Mesothelial cell of epicardium (in vitro differentiated cells): Measurements from ENCODE around the gene TM9SF4. TPM values are rescaled to one million over a fixed set of nuclear protein-coding genes. Genes with fewer than 3 reads are reported as not detected.

Experiments used
- DNase-seq, 2 experiments: peaks; one replicate each; pipeline ENCODE4 v3.0.0; 2021; ENCODE audit warnings: low spot score in 2 of 2; ENCODE audit not compliant: unreplicated experiment in 2 of 2
- H3K27ac Mint-ChIP-seq: 2 replicates; pipeline ENCODE4 v1.8.0; 2021; ENCODE audit warnings: mixed read lengths
- H3K27me3 Mint-ChIP-seq: 2 replicates; pipeline ENCODE4 v1.8.0; 2021; ENCODE audit warnings: low read depth, mixed read lengths
- H3K36me3 Mint-ChIP-seq: 2 replicates; pipeline ENCODE4 v1.8.0; 2021; ENCODE audit warnings: mixed read lengths
- H3K4me1 Mint-ChIP-seq: 2 replicates; pipeline ENCODE4 v1.8.0; 2021; ENCODE audit warnings: mixed read lengths
- H3K4me3 Mint-ChIP-seq: 2 replicates; pipeline ENCODE4 v1.8.0; 2021; ENCODE audit warnings: mild to moderate bottlenecking, moderate library complexity, mixed read lengths
- H3K9me3 Mint-ChIP-seq: 2 replicates; pipeline ENCODE4 v1.8.0; 2021; ENCODE audit warnings: mixed read lengths
- total RNA-seq: library from RNA; stranded (reverse); gene quantifications from 3 replicates; pipeline ENCODE4 v1.2.1, GENCODE V29; 2021
- TF ChIP-seq, protein P1 (sequence below): fragments of 200-600 bp; sonication (generic); IDR thresholded peaks from one replicate; pipeline ENCODE4 v1.5.0; 2021; ENCODE audit warnings: antibody characterized with exemption; ENCODE audit not compliant: unreplicated experiment

Gene TM9SF4, protein sequence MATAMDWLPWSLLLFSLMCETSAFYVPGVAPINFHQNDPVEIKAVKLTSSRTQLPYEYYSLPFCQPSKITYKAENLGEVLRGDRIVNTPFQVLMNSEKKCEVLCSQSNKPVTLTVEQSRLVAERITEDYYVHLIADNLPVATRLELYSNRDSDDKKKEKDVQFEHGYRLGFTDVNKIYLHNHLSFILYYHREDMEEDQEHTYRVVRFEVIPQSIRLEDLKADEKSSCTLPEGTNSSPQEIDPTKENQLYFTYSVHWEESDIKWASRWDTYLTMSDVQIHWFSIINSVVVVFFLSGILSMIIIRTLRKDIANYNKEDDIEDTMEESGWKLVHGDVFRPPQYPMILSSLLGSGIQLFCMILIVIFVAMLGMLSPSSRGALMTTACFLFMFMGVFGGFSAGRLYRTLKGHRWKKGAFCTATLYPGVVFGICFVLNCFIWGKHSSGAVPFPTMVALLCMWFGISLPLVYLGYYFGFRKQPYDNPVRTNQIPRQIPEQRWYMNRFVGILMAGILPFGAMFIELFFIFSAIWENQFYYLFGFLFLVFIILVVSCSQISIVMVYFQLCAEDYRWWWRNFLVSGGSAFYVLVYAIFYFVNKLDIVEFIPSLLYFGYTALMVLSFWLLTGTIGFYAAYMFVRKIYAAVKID
- total RNA-seq: 77.8 to 82.2 TPM (median 80.2 TPM) in 3 replicates

DNA sequence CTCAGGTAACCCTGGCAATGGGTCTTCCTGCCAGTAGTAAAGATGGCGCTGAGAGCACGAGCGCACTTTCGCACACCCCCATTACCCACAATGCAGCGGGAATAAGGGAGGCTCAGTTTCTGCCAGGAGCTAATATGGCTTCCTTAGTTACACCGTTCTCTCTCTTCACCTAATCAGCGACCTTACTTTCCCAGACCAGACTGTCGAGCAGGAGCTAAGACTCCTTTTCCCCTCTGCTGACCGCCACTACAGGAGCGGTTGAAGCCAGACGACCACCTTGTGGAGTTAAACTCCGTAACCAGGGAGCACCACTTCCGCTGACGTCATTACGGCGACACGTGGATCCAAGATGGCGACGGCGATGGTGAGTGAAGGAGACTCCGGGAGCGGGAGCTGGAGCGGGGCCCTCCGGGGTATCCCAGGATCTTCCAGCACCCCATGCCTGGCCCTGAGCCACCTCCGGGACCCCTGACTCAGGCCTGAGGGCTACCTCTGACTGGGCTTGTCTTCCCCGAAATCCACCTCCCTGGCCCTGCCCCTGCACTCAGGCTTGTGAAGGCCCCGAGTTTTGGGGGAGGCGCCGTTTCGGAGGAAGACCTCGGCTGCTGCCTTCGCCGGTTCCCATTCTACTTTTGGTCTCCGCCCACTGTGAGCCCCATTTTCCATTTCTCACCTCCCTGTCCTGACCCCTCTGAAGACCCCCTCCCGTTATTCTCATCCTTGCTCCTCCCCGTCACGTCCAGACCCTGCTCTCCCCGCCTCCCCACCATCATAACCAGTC lies at the start of gene TM9SF4:
Gene TM9SF4 (plus strand): TSS at position 323 of the 781 bp plus-strand sequence. CDS start 27 bp downstream, at position 350.
- peak; percentile 78 to 89 for DNase-seq
- H3K27ac Mint-ChIP-seq: peak within 1 kb of the TSS; percentile 100
- no peaks in the 10 kb centered on the region for H3K9me3 Mint-ChIP-seq
- H3K4me1 Mint-ChIP-seq: peaks cover 15% of the 10 kb centered on the region
- peak within 1 kb of the TSS; percentile 98 for H3K4me3 Mint-ChIP-seq
- H3K36me3 Mint-ChIP-seq: no peaks in the 10 kb centered on the region
- TF ChIP-seq, protein P1, sequence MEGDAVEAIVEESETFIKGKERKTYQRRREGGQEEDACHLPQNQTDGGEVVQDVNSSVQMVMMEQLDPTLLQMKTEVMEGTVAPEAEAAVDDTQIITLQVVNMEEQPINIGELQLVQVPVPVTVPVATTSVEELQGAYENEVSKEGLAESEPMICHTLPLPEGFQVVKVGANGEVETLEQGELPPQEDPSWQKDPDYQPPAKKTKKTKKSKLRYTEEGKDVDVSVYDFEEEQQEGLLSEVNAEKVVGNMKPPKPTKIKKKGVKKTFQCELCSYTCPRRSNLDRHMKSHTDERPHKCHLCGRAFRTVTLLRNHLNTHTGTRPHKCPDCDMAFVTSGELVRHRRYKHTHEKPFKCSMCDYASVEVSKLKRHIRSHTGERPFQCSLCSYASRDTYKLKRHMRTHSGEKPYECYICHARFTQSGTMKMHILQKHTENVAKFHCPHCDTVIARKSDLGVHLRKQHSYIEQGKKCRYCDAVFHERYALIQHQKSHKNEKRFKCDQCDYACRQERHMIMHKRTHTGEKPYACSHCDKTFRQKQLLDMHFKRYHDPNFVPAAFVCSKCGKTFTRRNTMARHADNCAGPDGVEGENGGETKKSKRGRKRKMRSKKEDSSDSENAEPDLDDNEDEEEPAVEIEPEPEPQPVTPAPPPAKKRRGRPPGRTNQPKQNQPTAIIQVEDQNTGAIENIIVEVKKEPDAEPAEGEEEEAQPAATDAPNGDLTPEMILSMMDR: no peak
- peaks cover 12% of the 10 kb centered on the region for H3K27me3 Mint-ChIP-seq

DNA sequence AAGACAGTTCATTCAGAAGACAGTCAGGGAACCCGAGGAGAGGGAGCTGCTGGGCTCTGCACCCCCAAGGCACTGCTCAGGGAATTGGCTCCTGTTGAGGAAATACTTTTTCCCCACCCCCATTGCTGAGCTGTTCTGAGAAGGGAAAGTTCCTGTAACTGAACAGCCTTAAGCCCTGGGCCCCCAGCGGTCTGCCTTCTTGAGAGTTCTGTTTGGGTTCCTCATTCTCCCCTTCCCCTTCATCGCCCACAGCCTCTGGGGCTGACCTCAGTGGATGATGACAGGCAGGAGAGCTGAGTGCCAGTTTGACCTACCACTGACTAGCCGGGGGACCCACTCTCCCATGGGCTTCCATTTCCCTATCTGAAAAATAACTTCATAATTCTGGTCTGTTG lies 46.7 kb upstream of the TM9SF4 start:
- Mint-ChIP-seq H3K36me3 (no peaks in the 10 kb centered on the region), H3K27me3 (peaks cover 53% of the 10 kb centered on the region), H3K4me3 (no peak overlapping the region), H3K27ac (no peak overlapping the region), H3K4me1 (no peaks in the 10 kb centered on the region), H3K9me3 (no peaks in the 10 kb centered on the region)
- no peak for DNase-seq
- TF ChIP-seq, protein P1: no peak

DNA sequence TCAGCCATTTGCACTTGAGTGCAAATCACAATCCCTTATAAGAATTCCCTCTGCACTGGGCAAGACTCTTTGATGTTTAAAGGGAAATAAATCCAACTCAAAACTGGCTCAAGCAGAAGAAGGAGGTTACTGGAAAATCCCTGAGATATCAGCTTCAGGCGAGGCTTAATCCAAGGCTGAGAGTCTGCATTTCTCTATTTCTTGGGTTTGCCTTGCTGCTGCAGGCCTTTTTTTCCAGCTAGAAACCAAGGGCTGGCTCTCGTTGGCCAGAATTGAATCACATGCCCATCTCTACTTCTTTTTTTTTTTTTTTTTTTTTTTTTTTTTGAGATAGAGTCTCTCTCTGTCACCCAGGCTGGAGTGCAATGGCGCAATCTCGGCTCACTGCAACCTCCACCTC lies 45.8 kb upstream of the TM9SF4 start:
- Mint-ChIP-seq H3K4me1 (no peaks in the 10 kb centered on the region), H3K36me3 (no peaks in the 10 kb centered on the region), H3K27ac (no peak overlapping the region), H3K4me3 (no peak overlapping the region), H3K9me3 (no peaks in the 10 kb centered on the region), H3K27me3 (peaks cover 44% of the 10 kb centered on the region)
- TF ChIP-seq, protein P1: no peak
- DNase-seq: no peak

DNA sequence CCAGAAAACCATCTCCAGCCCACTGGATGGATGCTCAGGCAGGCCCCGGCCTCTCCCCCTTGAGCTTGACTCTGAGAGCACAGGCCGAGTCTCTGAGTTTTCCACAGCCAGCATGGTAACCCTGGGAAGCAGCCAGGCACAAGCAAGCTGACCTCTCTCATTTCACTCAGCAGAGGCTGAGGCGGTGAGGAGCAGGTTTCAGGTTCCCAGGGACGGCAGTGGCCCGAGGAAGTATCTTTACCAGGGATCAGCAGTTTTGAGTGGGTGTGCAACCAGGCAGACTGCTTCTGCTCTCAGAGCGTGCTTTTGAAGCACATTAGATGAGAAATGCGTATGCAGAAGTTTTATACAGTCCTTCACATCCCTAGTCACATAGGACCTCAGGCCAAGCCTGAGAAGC lies 44.8 kb upstream of the TM9SF4 start:
- no peak for DNase-seq
- no peaks in the 10 kb centered on the region for H3K9me3 Mint-ChIP-seq
- H3K4me1 Mint-ChIP-seq: no peaks in the 10 kb centered on the region
- peaks cover 34% of the 10 kb centered on the region for H3K27me3 Mint-ChIP-seq
- TF ChIP-seq, protein P1: no peak
- H3K27ac Mint-ChIP-seq: no peak overlapping the region
- no peak overlapping the region for H3K4me3 Mint-ChIP-seq
- no peaks in the 10 kb centered on the region for H3K36me3 Mint-ChIP-seq

DNA sequence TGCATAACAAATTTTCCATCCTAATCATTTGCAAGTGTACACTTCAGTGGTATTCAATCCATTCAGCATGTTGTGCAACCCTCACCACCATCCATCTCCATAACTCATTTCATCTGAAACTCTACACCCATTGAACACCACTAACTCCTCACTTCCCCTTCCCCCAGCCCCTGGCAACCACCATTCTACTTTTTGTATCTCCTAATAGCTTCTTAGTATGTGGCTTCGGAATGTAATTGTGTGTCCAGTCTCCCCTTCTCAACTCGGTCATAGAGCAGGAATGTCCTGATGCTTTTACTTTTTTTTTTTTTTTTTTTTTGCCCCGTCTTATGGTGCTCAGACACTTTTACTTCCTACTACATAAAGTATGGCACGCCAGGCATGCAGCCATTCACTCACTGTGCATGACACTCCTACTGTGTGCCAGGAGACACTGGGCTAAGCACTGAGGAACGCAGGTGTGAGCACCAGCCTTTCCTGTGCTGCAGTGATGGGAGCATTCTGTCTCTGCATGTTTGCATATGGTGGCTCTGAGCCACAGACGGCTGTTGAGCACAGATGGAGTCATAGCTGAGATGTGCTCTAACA lies 42.2 kb upstream of the TM9SF4 start:
- Mint-ChIP-seq H3K9me3 (no peaks in the 10 kb centered on the region), H3K4me3 (no peak overlapping the region), H3K4me1 (no peaks in the 10 kb centered on the region), H3K27ac (no peak overlapping the region), H3K27me3 (peaks cover 22% of the 10 kb centered on the region), H3K36me3 (no peaks in the 10 kb centered on the region)
- no peak for DNase-seq
- TF ChIP-seq, protein P1: no peak
